Activated CD4-positive, alpha-beta T cell treated with anti-CD3 and anti-CD28 coated beads, Interleukin-2, amount 50 U/mL, for 4 hours (primary cell): ENCODE results near the gene GBGT1.

Experiments
- DNase-seq, 2 experiments: peaks; one replicate each; pipeline ENCODE4 v3.0.0-alpha.2; 2020

GBGT1 gene

GRCh38 chr9:133122935-133123611 is 40.6 kb downstream of the GBGT1 start:
- no peak for DNase-seq

- no peak for DNase-seq
These were observed 41.1 kb downstream of the GBGT1 start for GRCh38 chr9:133122605-133122934.

- DNase-seq: no peak
These were observed 41.7 kb downstream of the GBGT1 start for GRCh38 chr9:133121915-133122550.

GRCh38 chr9:133121198-133121914 is 42.4 kb downstream of the GBGT1 start, which contains the start of gene RALGDS:
RALGDS (minus strand) TSS chr9:133121240; CDS start chr9:133121154, 86 bp downstream.
- peak; percentile 85 to 87 for DNase-seq

GRCh38 chr9:133120501-133121197 is 43.1 kb downstream of the GBGT1 start:
- no peak for DNase-seq

GRCh38 chr9:133119846-133120500 is 43.7 kb downstream of the GBGT1 start:
- no peak for DNase-seq

- no peak for DNase-seq
These were observed 44.4 kb downstream of the GBGT1 start for GRCh38 chr9:133119103-133119845.

GRCh38 chr9:133118568-133118967 is 45.1 kb downstream of the GBGT1 start:
- DNase-seq: no peak

GRCh38 chr9:133118179-133118520 is 45.6 kb downstream of the GBGT1 start:
- no peak for DNase-seq

GRCh38 chr9:133117271-133118178 is 46.2 kb downstream of the GBGT1 start:
- DNase-seq: no peak

- no peak for DNase-seq
These were observed 47.1 kb downstream of the GBGT1 start for GRCh38 chr9:133116346-133117231.

GRCh38 chr9:133115604-133116345 is 47.9 kb downstream of the GBGT1 start:
- peak; percentile 47 to 60 for DNase-seq

- DNase-seq: no peak
These were observed 48.7 kb downstream of the GBGT1 start for GRCh38 chr9:133114886-133115603.

GRCh38 chr9:133113949-133114885 is 49.5 kb downstream of the GBGT1 start:
- DNase-seq: no peak

- peak in 1 of 2 experiments; percentile 17 for DNase-seq
These were observed 50.4 kb downstream of the GBGT1 start for GRCh38 chr9:133113163-133113948.

GRCh38 chr9:133112663-133113026 is 51.1 kb downstream of the GBGT1 start:
- DNase-seq: no peak
